HepG2 (cell line): ENCODE results near the gene OGA. TPM values are rescaled to one million over a fixed set of nuclear protein-coding genes. Genes with fewer than 3 reads are reported as not detected.

Experiments used
- CREM ChIP-seq, 2 experiments: sonication (generic) in 1 of 2; formaldehyde crosslinking in 1 of 2; IDR thresholded peaks; 2 replicates each; pipeline versions ENCODE4 v1.4.0 to v1.6.1; 2016 to 2020; ENCODE audit warnings: antibody characterized with exemption in 1 of 2, mild to moderate bottlenecking in 1 of 2, missing genetic modification reagents in 1 of 2
- ZNF629 ChIP-seq: sonication (generic); formaldehyde crosslinking; conservative IDR thresholded peaks from 2 replicates; pipeline ENCODE4 v1.5.0; 2020; ENCODE audit warnings: missing genetic modification reagents
- polyA plus RNA-seq, 8 experiments: library from polyadenylated mRNA; depleted of rRNA in 3 of 8; stranded (reverse) in 7 of 8; unstranded in 1 of 8; fragments of >200 nt; fragmentation: Illumina TruSeq in 4 of 8; extraction: Trizol in 4 of 8; gene quantifications; 2 replicates each; pipeline versions ENCODE4 v1.2.1 to v1.2.3, GENCODE V29; 2011 to 2016; ENCODE audit warnings: low read depth in 4 of 8, missing spikeins in 1 of 8, mixed read lengths in 1 of 8; ENCODE audit not compliant: insufficient read depth in 1 of 8
- total RNA-seq, 5 experiments: library from RNA; depleted of rRNA; stranded (reverse); fragments of >200 nt; fragmentation: Illumina TruSeq; extraction: Trizol; gene quantifications; 2 replicates each; pipeline ENCODE4 v1.2.3, GENCODE V29; 2016; ENCODE audit warnings: low read depth in 1 of 5
- TF ChIP-seq, protein P1 (sequence below): sonication (generic); formaldehyde crosslinking; IDR thresholded peaks from 2 replicates; pipeline ENCODE4 v1.4.0; 2020; ENCODE audit warnings: mild to moderate bottlenecking, missing genetic modification reagents
- TF ChIP-seq, protein P2 (sequence below): sonication (generic); formaldehyde crosslinking; IDR thresholded peaks from 2 replicates; pipeline ENCODE4 v1.4.0; 2020; ENCODE audit warnings: missing genetic modification reagents
- TF ChIP-seq, protein P3 (sequence below): sonication (generic); formaldehyde crosslinking; conservative IDR thresholded peaks from 2 replicates; pipeline ENCODE4 v1.4.0; 2020; ENCODE audit warnings: missing genetic modification reagents
- TF ChIP-seq, protein P4 (sequence below): sonication (generic); formaldehyde crosslinking; IDR thresholded peaks from 2 replicates; pipeline ENCODE4 v1.5.1; 2020; ENCODE audit warnings: mild to moderate bottlenecking, missing genetic modification reagents, moderate library complexity
- TF ChIP-seq, protein P5 (sequence below): sonication (generic); formaldehyde crosslinking; IDR thresholded peaks from 2 replicates; pipeline ENCODE4 v1.5.1; 2020; ENCODE audit warnings: mild to moderate bottlenecking, missing genetic modification reagents, borderline replicate concordance
- TF ChIP-seq, protein P6 (sequence below): sonication (generic); formaldehyde crosslinking; IDR thresholded peaks from 2 replicates; pipeline ENCODE4 v1.4.0; 2020; ENCODE audit warnings: missing genetic modification reagents

The OGA gene
- total and polyA plus RNA-seq, 2 of the 13 experiments (the other 11 are each of a cell fraction or from before 2014, with no cell fraction given): 33.2 to 39.8 TPM

DNA sequence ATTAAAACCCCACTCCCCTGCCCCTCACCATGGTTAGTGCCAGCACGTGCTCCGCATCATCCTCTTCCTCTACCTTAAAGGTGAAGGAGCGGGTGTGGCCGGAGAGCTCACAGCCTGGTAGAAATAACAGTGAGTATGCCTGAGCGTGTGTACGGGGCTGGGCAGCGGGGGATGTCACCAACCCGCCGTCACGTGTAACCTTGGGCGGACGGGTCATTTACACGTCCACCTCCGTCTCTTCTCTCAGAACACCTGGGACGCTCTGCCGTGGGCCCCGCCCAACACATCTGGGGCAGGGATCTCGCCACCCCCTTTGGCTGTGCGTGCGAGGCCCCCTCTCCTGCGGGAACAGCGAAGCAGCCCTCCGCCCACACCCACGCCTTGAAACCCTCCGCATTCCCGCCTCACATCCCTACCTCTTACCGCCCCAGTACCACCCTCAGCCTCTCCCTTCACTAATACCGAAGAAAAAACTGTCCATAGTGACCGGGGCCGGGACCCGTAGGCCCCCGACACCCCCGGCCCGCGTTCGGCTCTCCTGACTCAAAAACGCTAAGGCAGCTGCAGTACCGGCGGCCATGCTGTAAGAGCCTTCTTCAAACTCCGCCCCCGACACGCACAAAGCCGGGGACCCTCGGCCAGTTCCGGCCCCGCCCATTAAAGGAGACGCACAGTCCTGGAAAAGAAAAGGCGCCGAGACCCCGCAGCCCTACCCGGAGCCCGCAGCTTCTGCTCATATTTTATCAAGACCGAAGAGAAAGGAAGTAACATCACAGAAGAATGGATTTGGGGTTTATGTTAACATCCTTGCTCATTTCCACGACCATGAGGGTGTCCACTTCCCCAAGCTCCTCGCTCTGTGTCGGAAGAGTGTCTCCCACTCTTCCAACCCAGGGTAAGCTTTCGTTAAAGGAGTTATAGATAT lies 35.2 kb downstream of the OGA start, which contains the start of gene NPM3 (continued):
- TF ChIP-seq, protein P1, sequence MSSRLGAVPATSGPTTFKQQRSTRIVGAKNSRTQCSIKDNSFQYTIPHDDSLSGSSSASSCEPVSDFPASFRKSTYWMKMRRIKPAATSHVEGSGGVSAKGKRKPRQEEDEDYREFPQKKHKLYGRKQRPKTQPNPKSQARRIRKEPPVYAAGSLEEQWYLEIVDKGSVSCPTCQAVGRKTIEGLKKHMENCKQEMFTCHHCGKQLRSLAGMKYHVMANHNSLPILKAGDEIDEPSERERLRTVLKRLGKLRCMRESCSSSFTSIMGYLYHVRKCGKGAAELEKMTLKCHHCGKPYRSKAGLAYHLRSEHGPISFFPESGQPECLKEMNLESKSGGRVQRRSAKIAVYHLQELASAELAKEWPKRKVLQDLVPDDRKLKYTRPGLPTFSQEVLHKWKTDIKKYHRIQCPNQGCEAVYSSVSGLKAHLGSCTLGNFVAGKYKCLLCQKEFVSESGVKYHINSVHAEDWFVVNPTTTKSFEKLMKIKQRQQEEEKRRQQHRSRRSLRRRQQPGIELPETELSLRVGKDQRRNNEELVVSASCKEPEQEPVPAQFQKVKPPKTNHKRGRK (CRISPR knock-in tag): no peak
- TF ChIP-seq, protein P2, sequence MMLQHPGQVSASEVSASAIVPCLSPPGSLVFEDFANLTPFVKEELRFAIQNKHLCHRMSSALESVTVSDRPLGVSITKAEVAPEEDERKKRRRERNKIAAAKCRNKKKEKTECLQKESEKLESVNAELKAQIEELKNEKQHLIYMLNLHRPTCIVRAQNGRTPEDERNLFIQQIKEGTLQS (CRISPR knock-in tag): no peak
- TF ChIP-seq, protein P3, sequence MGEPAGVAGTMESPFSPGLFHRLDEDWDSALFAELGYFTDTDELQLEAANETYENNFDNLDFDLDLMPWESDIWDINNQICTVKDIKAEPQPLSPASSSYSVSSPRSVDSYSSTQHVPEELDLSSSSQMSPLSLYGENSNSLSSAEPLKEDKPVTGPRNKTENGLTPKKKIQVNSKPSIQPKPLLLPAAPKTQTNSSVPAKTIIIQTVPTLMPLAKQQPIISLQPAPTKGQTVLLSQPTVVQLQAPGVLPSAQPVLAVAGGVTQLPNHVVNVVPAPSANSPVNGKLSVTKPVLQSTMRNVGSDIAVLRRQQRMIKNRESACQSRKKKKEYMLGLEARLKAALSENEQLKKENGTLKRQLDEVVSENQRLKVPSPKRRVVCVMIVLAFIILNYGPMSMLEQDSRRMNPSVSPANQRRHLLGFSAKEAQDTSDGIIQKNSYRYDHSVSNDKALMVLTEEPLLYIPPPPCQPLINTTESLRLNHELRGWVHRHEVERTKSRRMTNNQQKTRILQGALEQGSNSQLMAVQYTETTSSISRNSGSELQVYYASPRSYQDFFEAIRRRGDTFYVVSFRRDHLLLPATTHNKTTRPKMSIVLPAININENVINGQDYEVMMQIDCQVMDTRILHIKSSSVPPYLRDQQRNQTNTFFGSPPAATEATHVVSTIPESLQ (CRISPR knock-in tag): no peak
- TF ChIP-seq CREM (IDR thresholded peaks at IDR 0.05) (peak; percentile 94), CREM (CRISPR knock-in tag; IDR thresholded peaks at IDR 0.05) (0 out of 2 replicates have a peak, but pooled peaks have one; percentile 17), ZNF629 (CRISPR knock-in tag) (no peak)
- TF ChIP-seq, protein P4, sequence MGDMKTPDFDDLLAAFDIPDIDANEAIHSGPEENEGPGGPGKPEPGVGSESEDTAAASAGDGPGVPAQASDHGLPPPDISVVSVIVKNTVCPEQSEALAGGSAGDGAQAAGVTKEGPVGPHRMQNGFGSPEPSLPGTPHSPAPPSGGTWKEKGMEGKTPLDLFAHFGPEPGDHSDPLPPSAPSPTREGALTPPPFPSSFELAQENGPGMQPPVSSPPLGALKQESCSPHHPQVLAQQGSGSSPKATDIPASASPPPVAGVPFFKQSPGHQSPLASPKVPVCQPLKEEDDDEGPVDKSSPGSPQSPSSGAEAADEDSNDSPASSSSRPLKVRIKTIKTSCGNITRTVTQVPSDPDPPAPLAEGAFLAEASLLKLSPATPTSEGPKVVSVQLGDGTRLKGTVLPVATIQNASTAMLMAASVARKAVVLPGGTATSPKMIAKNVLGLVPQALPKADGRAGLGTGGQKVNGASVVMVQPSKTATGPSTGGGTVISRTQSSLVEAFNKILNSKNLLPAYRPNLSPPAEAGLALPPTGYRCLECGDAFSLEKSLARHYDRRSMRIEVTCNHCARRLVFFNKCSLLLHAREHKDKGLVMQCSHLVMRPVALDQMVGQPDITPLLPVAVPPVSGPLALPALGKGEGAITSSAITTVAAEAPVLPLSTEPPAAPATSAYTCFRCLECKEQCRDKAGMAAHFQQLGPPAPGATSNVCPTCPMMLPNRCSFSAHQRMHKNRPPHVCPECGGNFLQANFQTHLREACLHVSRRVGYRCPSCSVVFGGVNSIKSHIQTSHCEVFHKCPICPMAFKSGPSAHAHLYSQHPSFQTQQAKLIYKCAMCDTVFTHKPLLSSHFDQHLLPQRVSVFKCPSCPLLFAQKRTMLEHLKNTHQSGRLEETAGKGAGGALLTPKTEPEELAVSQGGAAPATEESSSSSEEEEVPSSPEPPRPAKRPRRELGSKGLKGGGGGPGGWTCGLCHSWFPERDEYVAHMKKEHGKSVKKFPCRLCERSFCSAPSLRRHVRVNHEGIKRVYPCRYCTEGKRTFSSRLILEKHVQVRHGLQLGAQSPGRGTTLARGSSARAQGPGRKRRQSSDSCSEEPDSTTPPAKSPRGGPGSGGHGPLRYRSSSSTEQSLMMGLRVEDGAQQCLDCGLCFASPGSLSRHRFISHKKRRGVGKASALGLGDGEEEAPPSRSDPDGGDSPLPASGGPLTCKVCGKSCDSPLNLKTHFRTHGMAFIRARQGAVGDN (CRISPR knock-in tag): peak; percentile 69
- TF ChIP-seq, protein P5, sequence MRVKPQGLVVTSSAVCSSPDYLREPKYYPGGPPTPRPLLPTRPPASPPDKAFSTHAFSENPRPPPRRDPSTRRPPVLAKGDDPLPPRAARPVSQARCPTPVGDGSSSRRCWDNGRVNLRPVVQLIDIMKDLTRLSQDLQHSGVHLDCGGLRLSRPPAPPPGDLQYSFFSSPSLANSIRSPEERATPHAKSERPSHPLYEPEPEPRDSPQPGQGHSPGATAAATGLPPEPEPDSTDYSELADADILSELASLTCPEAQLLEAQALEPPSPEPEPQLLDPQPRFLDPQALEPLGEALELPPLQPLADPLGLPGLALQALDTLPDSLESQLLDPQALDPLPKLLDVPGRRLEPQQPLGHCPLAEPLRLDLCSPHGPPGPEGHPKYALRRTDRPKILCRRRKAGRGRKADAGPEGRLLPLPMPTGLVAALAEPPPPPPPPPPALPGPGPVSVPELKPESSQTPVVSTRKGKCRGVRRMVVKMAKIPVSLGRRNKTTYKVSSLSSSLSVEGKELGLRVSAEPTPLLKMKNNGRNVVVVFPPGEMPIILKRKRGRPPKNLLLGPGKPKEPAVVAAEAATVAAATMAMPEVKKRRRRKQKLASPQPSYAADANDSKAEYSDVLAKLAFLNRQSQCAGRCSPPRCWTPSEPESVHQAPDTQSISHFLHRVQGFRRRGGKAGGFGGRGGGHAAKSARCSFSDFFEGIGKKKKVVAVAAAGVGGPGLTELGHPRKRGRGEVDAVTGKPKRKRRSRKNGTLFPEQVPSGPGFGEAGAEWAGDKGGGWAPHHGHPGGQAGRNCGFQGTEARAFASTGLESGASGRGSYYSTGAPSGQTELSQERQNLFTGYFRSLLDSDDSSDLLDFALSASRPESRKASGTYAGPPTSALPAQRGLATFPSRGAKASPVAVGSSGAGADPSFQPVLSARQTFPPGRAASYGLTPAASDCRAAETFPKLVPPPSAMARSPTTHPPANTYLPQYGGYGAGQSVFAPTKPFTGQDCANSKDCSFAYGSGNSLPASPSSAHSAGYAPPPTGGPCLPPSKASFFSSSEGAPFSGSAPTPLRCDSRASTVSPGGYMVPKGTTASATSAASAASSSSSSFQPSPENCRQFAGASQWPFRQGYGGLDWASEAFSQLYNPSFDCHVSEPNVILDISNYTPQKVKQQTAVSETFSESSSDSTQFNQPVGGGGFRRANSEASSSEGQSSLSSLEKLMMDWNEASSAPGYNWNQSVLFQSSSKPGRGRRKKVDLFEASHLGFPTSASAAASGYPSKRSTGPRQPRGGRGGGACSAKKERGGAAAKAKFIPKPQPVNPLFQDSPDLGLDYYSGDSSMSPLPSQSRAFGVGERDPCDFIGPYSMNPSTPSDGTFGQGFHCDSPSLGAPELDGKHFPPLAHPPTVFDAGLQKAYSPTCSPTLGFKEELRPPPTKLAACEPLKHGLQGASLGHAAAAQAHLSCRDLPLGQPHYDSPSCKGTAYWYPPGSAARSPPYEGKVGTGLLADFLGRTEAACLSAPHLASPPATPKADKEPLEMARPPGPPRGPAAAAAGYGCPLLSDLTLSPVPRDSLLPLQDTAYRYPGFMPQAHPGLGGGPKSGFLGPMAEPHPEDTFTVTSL: no peak
- TF ChIP-seq, protein P6, sequence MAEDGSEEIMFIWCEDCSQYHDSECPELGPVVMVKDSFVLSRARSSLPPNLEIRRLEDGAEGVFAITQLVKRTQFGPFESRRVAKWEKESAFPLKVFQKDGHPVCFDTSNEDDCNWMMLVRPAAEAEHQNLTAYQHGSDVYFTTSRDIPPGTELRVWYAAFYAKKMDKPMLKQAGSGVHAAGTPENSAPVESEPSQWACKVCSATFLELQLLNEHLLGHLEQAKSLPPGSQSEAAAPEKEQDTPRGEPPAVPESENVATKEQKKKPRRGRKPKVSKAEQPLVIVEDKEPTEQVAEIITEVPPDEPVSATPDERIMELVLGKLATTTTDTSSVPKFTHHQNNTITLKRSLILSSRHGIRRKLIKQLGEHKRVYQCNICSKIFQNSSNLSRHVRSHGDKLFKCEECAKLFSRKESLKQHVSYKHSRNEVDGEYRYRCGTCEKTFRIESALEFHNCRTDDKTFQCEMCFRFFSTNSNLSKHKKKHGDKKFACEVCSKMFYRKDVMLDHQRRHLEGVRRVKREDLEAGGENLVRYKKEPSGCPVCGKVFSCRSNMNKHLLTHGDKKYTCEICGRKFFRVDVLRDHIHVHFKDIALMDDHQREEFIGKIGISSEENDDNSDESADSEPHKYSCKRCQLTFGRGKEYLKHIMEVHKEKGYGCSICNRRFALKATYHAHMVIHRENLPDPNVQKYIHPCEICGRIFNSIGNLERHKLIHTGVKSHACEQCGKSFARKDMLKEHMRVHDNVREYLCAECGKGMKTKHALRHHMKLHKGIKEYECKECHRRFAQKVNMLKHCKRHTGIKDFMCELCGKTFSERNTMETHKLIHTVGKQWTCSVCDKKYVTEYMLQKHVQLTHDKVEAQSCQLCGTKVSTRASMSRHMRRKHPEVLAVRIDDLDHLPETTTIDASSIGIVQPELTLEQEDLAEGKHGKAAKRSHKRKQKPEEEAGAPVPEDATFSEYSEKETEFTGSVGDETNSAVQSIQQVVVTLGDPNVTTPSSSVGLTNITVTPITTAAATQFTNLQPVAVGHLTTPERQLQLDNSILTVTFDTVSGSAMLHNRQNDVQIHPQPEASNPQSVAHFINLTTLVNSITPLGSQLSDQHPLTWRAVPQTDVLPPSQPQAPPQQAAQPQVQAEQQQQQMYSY (CRISPR knock-in tag): no peak
